ENCODE data around the gene MCCC2. TPM values are rescaled to one million over a fixed set of nuclear protein-coding genes. Genes with fewer than 3 reads are reported as not detected.

Gene MCCC2
- total RNA-seq, 2 experiments from 2014 or later: 52.8 to 54.4 TPM

DNA sequence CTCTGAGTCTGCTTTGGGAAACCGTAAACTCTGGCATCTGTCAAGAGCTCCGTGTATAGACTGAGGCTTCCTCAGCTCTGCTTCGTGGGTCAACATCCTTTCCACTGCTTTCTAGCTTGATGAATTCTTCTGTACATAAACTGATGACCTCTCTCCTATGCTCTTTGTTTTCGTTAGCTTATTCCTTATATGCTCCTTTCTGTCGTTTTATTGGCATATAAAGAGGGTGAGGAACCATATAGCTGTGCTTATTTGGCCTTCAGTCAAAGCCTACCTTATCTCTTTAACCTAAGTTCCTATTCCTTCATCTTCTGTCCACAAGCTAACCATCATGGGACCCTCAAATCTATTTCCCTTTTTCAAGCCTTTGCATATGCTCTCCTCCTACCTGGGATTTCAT lies 92.6 kb downstream of the MCCC2 start:
- H3K9me3 Mint-ChIP-seq: peaks cover 4% of the 10 kb centered on the region
- intact Hi-C loops (cut with micrococcal nuclease): no loop called here
- POLR2A ChIA-PET: no interaction called here
- DNase-seq: no peak
- H3K27ac Mint-ChIP-seq: no peak overlapping the region
- no peaks in the 10 kb centered on the region for H3K36me3 Mint-ChIP-seq
- H3K27me3 Mint-ChIP-seq: peaks cover 28% of the 10 kb centered on the region
- H3K4me1 Mint-ChIP-seq (ENCODE audit: low read depth): no peaks in the 10 kb centered on the region
- H3K4me3 Mint-ChIP-seq: no peak overlapping the region
- CTCF ChIA-PET: no interaction called here

DNA sequence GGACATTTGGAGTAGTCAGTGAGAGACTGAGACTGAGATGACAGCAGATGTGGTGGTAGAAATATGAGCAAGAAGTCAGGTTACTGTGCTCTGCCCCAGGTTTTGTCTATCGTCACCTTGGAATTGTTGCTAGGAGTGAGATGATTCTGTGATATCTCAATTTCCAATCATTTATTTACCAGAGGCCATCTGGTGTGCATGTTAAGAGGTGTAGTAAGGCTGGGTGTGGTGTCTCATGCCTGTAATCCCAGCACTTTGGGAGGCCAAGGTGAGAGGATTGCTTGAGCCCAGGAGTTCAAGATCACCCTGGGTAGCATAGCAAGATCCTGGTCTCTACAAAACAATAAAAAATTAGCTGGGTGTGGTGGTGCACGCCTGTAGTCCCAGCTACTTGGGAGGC lies 93.4 kb downstream of the MCCC2 start:
- peaks cover 35% of the 10 kb centered on the region for H3K27me3 Mint-ChIP-seq
- H3K4me3 Mint-ChIP-seq: no peak overlapping the region
- intact Hi-C loops (cut with micrococcal nuclease): no loop called here
- no peak overlapping the region for H3K27ac Mint-ChIP-seq
- H3K9me3 Mint-ChIP-seq: peaks cover 7% of the 10 kb centered on the region
- POLR2A ChIA-PET: no interaction called here
- CTCF ChIA-PET: no interaction called here
- no peaks in the 10 kb centered on the region for H3K4me1 Mint-ChIP-seq (ENCODE audit: low read depth)
- no peak for DNase-seq
- no peaks in the 10 kb centered on the region for H3K36me3 Mint-ChIP-seq

DNA sequence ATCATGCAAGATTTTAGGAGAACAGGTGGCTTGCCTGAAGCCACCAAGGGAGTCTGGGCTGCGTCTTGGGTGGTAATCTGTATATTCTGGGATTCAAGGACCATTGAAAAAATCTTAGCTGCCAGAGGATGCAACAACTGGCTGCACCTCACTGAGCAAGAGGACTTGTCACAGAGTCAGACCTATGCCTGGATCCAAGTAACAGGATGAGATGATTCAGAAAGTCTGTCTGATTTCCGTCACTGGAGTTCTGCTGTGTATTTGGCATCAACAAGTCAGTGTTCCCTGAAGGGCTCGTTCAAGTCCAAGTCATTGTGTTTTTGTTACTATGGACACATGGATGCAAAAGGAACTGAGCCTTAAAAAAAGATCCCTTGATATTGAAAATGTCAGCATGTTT lies 94.2 kb downstream of the MCCC2 start:
- no peak for DNase-seq
- peaks cover 12% of the 10 kb centered on the region for H3K9me3 Mint-ChIP-seq
- H3K4me1 Mint-ChIP-seq (ENCODE audit: low read depth): no peaks in the 10 kb centered on the region
- H3K4me3 Mint-ChIP-seq: no peak overlapping the region
- POLR2A ChIA-PET: no interaction called here
- peaks cover 41% of the 10 kb centered on the region for H3K27me3 Mint-ChIP-seq
- intact Hi-C loops (cut with micrococcal nuclease): no loop called here
- no peak overlapping the region for H3K27ac Mint-ChIP-seq
- H3K36me3 Mint-ChIP-seq: peaks cover 2% of the 10 kb centered on the region
- CTCF ChIA-PET: no interaction called here

DNA sequence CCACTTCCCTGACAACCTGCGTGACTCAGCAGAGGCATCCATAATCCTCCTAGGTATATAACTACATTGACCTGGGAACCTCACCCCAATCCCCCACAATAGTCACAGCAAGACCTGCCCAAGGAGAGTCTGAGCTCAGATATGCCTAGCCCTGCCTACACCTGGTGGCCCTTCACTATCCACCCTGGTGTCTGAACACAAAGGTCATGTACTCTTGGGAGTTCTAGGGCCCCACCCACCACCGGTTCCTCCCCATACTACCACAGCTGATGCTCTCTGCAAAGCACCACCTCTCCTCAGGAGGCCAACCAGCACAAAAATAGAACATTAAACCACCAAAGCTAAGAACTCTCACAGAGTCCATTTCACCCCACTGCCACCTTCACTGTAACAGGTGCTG lies 97.2 kb downstream of the MCCC2 start:
- H3K4me3 Mint-ChIP-seq: no peak overlapping the region
- peaks cover 12% of the 10 kb centered on the region for H3K9me3 Mint-ChIP-seq
- ChIA-PET CTCF (interaction anchor here (0.7 kb wide), 1 partner anchor 191 kb away, joined by 3 read pairs; no protein-coding TSS in a partner anchor), POLR2A (no interaction called here)
- peaks cover 40% of the 10 kb centered on the region for H3K27me3 Mint-ChIP-seq
- no peak overlapping the region for H3K27ac Mint-ChIP-seq
- intact Hi-C loops (cut with micrococcal nuclease): no loop called here
- peaks cover 2% of the 10 kb centered on the region for H3K36me3 Mint-ChIP-seq
- H3K4me1 Mint-ChIP-seq (ENCODE audit: low read depth): no peaks in the 10 kb centered on the region
- DNase-seq: no peak

DNA sequence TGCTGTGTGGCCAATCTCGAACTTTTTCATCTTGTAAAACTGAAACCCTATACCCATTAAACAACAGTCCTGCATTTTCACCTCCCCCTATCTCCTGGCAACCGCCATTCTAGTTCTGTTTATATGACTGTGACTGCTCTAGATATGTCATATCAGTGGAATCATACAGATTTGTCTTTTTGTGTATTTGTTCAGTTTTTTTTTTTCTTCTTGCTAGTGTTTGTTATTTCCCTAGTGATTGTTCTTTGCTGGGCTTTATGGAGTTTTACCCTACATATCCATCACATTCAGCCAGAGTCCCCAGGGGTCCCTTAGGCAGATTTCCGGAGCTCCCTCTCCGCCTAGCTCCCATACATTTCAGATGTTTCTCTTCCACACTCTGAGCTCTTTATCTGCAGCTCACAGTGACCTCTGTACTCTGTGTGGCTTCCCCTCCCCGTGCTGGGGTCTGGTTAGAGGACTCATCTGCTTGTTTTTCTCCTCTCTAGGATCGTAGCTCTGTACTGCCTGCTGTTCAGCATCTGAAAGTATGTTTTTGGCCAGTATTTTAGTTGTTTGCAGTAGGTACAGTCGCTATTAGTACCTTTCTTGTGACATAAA lies 106.8 kb downstream of the MCCC2 start:
- CTCF ChIA-PET: interaction anchor here (1.1 kb wide), 1 partner anchor 25 kb away, joined by 4 read pairs; the partner anchor contains the start of gene CARTPT
- Mint-ChIP-seq H3K9me3 (no peaks in the 10 kb centered on the region), H3K27ac (no peak overlapping the region), H3K27me3 (peaks cover 5% of the 10 kb centered on the region), H3K36me3 (no peaks in the 10 kb centered on the region), H3K4me3 (no peak overlapping the region), H3K4me1 (ENCODE audit: low read depth) (peaks cover 7% of the 10 kb centered on the region)
- POLR2A ChIA-PET: no interaction called here
- intact Hi-C loops (cut with micrococcal nuclease): no loop called here
- DNase-seq: no peak

DNA sequence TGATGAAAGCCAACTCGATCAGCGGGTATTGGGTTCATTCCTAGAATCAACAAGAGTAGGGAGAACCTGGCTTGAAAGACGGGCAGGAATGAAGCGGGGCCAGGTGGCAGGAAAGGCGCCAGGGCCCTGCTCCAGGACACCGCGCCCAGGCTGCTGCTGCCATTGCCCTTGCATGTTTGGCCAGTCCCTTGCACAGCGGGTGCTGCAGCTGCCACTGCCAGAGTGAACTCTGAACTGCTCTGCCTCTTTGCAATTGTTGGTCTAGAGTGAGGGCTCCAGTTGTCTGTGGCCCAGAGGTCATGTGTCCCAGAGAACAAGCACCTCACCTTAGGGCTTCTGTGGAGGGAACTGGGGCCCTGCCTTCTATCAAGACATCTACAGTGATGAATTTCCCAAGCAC lies 107.9 kb downstream of the MCCC2 start:
- CTCF ChIA-PET: interaction anchor here (0.7 to 1.1 kb wide), 2 partner anchors 33 to 55 kb away, joined by 3 read pairs; no protein-coding TSS in a partner anchor

DNA sequence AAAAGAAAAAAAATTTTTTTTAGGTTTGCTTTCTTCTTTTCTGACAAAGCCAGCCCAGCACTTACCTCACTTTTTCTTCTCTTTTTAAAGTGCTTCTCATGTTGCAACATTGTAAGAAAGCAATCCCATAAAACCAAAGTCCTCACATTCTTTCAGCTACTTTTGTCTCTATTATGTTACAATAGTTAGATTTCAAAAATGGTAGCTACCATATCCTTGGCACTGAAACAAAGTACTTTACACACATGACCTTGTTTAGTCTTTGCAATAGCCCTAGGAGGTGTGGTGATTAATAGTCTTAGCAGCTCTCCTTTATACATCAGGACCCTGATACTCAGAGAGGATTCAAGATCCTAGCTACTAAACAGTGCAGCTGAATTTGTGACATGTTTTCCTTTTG lies 108.5 kb downstream of the MCCC2 start:
- CTCF ChIA-PET: interaction anchor here (0.7 to 1.1 kb wide), 2 partner anchors 34 to 56 kb away, joined by 3 read pairs; no protein-coding TSS in a partner anchor
- peaks cover 3% of the 10 kb centered on the region for H3K27me3 Mint-ChIP-seq
- POLR2A ChIA-PET: no interaction called here
- no peak overlapping the region for H3K27ac Mint-ChIP-seq
- no peaks in the 10 kb centered on the region for H3K9me3 Mint-ChIP-seq
- intact Hi-C loops (cut with micrococcal nuclease): no loop called here
- peaks cover 7% of the 10 kb centered on the region for H3K4me1 Mint-ChIP-seq (ENCODE audit: low read depth)
- no peak overlapping the region for H3K4me3 Mint-ChIP-seq
- no peaks in the 10 kb centered on the region for H3K36me3 Mint-ChIP-seq
- DNase-seq: no peak

More for the DNA sequence above, 107.9 kb downstream of the MCCC2 start:
- Mint-ChIP-seq H3K27me3 (peaks cover 3% of the 10 kb centered on the region), H3K4me3 (no peak overlapping the region), H3K4me1 (ENCODE audit: low read depth) (peaks cover 7% of the 10 kb centered on the region), H3K9me3 (no peaks in the 10 kb centered on the region), H3K36me3 (no peaks in the 10 kb centered on the region), H3K27ac (no peak overlapping the region)
- intact Hi-C loops (cut with micrococcal nuclease): no loop called here
- DNase-seq: no peak
- POLR2A ChIA-PET: no interaction called here

DNA sequence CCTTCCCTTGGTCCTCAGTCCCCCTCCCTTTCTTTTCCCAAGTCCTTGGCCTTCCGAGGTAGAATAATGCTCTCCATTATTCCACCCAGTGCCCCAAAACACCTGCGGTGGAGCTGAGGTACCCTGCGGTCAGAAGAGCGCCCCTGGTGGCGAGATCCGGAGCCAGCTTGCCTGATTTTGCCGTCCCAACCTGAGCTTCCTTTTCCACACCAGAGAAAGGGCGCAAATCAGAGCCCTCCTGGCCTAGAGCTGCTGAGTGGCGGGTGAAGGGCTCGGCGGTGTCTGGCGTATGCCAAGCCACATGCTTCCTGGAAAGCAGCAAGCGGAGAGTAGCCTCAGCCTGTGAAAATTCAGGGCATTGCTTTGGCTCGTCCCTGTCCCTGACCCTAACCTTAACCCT lies 110.8 kb downstream of the MCCC2 start:
- no peak overlapping the region for H3K27ac Mint-ChIP-seq
- ChIA-PET CTCF (interaction anchor here (1.0 to 1.4 kb wide), 4 partner anchors 29 to 202 kb away, joined by 3 to 4 read pairs (median 3); no protein-coding TSS in a partner anchor), POLR2A (no interaction called here)
- no peaks in the 10 kb centered on the region for H3K9me3 Mint-ChIP-seq
- no peak for DNase-seq
- no peaks in the 10 kb centered on the region for H3K36me3 Mint-ChIP-seq
- H3K4me3 Mint-ChIP-seq: no peak overlapping the region
- H3K4me1 Mint-ChIP-seq (ENCODE audit: low read depth): peaks cover 9% of the 10 kb centered on the region
- H3K27me3 Mint-ChIP-seq: peaks cover 6% of the 10 kb centered on the region
- intact Hi-C loops (cut with micrococcal nuclease): no loop called here

DNA sequence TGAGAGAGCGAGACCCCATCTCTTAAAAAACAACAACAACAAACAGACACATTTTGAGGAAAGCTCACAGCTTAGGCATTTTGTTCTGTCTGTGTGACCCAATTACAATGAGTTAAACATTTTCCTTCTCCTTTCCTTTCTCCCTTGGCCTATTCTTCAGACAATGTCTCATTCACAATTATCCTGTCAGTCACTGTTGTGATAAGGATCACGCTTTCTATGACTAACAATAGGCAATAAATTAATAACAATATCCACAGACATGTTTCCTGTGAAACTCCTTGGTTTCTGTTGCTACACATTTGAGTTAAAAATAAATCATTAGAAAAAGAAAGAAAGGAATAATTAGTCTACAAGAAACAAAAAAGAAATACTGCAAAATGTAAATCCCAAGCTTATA lies 112.1 kb downstream of the MCCC2 start:
- H3K4me3 Mint-ChIP-seq: no peak overlapping the region

DNA sequence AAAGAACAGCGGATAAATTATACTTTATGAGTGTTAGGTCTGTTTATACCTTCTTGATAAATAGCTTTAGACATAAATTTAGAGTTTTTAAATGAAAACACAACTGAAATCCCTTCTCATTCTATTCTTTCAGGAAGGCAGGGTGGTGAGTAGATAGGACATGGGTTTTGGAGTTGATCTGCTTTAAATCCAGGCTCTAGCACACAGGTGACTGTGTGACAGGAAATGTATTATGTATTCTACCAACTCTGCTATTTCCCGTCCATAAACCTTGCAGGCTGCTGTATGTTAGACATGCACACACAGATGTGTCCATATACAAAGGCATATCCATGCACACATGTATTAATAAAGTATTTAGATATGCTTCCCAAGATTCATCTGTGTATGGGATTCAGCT lies 112.6 kb downstream of the MCCC2 start:
- intact Hi-C loops (cut with micrococcal nuclease): no loop called here
- no peak overlapping the region for H3K27ac Mint-ChIP-seq
- H3K4me3 Mint-ChIP-seq: no peak overlapping the region
- H3K27me3 Mint-ChIP-seq: peaks cover 7% of the 10 kb centered on the region
- CTCF ChIA-PET: no interaction called here
- no peaks in the 10 kb centered on the region for H3K9me3 Mint-ChIP-seq
- H3K36me3 Mint-ChIP-seq: no peaks in the 10 kb centered on the region
- no peak for DNase-seq
- POLR2A ChIA-PET: no interaction called here
- peaks cover 9% of the 10 kb centered on the region for H3K4me1 Mint-ChIP-seq (ENCODE audit: low read depth)

More for the DNA sequence above, 112.1 kb downstream of the MCCC2 start:
- Mint-ChIP-seq H3K9me3 (no peaks in the 10 kb centered on the region), H3K27me3 (peaks cover 7% of the 10 kb centered on the region), H3K4me1 (ENCODE audit: low read depth) (peaks cover 9% of the 10 kb centered on the region), H3K36me3 (no peaks in the 10 kb centered on the region), H3K27ac (no peak overlapping the region)
- ChIA-PET POLR2A (no interaction called here), CTCF (interaction anchor here (0.6 to 1.3 kb wide), 2 partner anchors 76 to 169 kb away, joined by 3 read pairs; no protein-coding TSS in a partner anchor)
- intact Hi-C loops (cut with micrococcal nuclease): no loop called here
- DNase-seq: no peak

DNA sequence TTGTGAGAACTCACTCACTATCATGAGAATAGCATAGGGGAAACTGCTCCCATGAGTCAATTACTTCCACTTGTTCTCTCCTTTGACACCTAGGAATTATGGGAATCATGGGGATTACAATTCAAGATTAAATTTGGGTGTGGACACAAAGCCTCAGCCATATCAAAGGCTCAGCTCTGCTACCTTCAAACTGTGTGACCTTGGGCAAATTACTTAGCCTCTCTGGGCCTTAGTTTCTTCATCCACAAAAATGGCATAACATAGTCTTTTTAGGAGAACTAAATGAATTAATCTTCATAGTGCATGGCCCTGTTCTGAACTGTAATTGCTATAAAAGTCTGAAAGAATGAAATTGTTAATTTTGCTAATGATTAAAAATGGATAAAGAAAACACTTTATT lies 113.7 kb downstream of the MCCC2 start:
- POLR2A ChIA-PET: no interaction called here

DNA sequence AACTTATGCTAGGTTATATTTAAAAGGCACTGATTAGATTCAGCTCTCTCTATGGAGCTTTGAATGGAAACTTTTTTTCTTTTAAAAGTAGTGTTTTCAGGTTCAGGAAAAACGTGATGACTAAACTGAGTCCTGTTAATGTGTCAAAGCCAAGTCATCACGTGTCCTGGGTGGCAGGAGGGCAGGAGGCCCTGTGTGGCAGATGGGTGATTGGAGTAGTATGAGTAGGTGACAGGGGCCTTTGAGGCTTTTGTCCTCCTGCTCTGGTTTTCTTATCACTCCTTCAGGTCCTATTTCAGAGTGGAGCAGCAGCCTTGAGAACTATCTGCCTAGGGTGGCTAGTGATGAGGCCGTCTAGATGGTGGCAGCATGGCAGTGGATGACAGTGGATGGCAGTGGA lies 114.3 kb downstream of the MCCC2 start:
- ChIA-PET CTCF (no interaction called here), POLR2A (no interaction called here)
- Mint-ChIP-seq H3K9me3 (no peaks in the 10 kb centered on the region), H3K4me3 (no peak overlapping the region), H3K27me3 (peaks cover 7% of the 10 kb centered on the region), H3K36me3 (no peaks in the 10 kb centered on the region), H3K27ac (no peak overlapping the region), H3K4me1 (ENCODE audit: low read depth) (peaks cover 9% of the 10 kb centered on the region)
- intact Hi-C loops (cut with micrococcal nuclease): no loop called here
- DNase-seq: peak; percentile 39

More for the DNA sequence above, 113.7 kb downstream of the MCCC2 start:
- peaks cover 7% of the 10 kb centered on the region for H3K27me3 Mint-ChIP-seq
- CTCF ChIA-PET: no interaction called here
- peaks cover 9% of the 10 kb centered on the region for H3K4me1 Mint-ChIP-seq (ENCODE audit: low read depth)
- no peak overlapping the region for H3K4me3 Mint-ChIP-seq
- H3K9me3 Mint-ChIP-seq: no peaks in the 10 kb centered on the region
- no peak for DNase-seq
- H3K36me3 Mint-ChIP-seq: no peaks in the 10 kb centered on the region
- intact Hi-C loops (cut with micrococcal nuclease): no loop called here
- no peak overlapping the region for H3K27ac Mint-ChIP-seq

DNA sequence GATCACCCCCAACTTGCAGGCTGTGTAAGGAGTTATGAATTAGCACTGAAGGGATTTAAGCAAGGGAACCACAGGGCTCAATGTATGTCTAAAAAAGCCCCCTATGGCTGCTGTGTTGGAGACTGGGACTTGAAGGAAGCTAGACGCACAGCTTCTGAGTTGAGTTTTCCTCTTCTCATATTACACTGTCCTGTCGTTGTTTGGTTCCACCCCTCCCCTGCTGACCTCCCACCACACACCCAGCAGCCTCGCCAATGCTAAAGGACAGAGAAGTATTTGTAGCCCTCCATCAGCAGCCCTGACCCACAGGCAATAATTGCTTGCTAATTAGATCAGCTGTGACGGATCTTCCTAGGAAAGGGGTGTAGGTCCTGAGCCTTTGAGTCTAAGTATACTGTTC lies 116.8 kb downstream of the MCCC2 start:
- ChIA-PET CTCF (no interaction called here), POLR2A (no interaction called here)
- Mint-ChIP-seq H3K9me3 (no peaks in the 10 kb centered on the region), H3K27ac (no peak overlapping the region), H3K36me3 (no peaks in the 10 kb centered on the region), H3K27me3 (peaks cover 4% of the 10 kb centered on the region), H3K4me3 (no peak overlapping the region), H3K4me1 (ENCODE audit: low read depth) (peaks cover 1% of the 10 kb centered on the region)
- intact Hi-C loops (cut with micrococcal nuclease): no loop called here
- no peak for DNase-seq

Data from activated CD4-positive, alpha-beta memory T cell treated with anti-CD3 and anti-CD28 coated beads for 36 hours (primary cell).